Stimulated activated CD8-positive, alpha-beta memory T cell treated with anti-CD3 and anti-CD28 coated beads, Interleukin-4, amount 100 ng/mL, for 48 hours (primary cell): Measurements from ENCODE around the gene EPS8L1.
A peak's percentile ranks its signal among the peaks of the same experiment; 100 is the strongest.
"Not testable (repeated sequence)": the region's sequence is repeated elsewhere in the genome, so short reads cannot be mapped to it uniquely, and the experiment has no call there.

ENCODE experiments used
- DNase-seq: peaks from one replicate; pipeline ENCODE4 v3.0.0-alpha.2; 2020

EPS8L1 gene

DNA sequence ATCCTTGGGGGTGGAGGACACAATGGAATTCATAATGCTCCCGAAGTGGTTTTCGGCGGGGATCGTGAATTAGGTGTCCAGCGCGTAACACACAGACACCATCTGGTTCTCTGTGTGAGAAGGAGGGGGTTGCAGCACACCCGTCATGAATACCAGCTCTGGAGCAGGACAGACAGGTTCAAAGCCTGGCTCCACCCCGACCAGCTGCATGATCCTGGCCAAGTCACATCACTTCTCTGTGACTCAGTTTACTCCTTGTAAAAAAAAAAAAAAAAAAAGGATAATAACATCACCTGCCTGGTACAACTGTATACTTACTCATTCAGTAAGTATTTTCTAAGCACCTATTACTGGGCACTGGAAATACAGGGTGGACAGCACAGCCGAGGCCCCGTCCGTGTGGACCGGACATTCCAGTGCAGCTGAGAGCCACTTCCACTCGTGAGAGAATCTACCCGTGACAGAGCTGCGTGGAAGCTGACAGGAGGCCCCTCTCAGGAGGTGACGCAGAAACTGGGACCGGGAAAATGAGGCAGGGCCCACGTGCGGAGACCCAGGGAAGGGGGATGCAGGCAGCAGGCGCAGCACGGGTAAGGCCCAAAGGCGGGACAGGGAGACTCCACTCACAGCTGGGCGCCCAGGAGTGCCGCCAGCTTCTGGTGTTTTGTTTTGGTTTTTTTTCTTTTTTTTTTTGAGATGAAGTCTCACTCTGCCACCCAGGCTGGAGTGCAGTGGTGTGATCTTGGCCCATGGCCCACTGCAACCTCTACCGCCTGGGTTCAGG, 24.7 kb upstream of the EPS8L1 start:
- no peak for DNase-seq

- DNase-seq: no peak
Measured at GRCh38 chr19:55053735-55054134, 21.9 kb upstream of the EPS8L1 start.

GRCh38 chr19:55056827-55057226, 18.8 kb upstream of the EPS8L1 start:
- no peak for DNase-seq

DNA sequence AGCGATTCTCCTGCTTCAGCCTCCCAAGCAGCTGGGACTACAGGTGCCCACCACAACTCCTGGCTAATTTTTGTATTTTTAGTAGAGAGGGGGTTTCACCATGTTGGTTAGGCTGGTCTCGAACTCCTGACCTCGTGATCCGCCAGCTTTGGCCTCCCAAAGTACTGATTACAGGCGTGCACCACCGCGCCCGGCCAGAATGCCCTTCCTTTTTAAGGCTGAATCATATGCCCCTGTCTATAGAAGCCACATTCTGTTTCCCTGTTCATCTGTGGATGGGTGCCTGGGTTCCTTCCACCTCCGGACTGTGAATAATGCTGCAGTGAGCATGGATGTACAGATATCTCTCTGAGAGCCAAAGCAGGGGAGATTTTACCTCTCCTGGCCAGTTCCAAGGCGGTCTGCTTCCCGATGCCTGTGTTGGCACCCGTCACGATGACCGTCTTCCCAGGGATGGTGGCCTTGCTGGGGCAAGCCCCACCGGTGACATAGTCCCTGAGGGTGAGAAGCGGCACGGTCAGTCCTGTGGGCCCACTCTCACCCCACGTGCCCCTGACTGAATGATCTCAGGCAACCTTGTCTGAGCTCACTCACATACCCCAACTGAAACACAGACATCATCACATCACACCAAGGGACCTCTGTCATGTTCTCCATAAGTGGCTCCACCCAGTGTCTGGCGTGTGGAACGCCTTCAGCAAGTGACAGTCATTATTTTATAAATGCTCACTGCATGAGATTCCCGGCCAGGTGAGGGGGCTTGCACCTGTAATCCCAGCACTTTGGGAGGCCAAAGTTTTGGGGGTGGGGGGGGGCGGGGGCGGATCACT, 16.7 kb upstream of the EPS8L1 start:
- DNase-seq: no peak

DNA sequence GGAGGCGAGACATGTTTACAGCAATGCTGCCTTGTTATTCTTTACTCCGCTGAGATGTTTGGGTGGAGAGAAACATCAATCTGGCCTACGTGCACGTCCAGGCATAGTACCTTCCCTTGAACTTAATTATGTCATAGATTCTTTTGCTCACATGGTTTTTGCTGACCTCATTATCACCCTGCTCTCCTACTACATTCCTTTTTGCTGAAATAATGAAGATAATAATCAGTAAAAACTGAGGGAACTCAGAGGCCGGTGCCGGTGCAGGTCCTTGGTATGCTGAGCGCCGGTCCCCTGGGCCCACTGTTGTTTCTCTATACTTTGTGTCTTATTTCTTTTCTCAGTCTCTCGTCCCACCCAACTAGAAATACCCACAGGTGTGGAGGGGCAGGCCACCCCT, 15.4 kb upstream of the EPS8L1 start:
- DNase-seq: not testable (repeated sequence)

DNA sequence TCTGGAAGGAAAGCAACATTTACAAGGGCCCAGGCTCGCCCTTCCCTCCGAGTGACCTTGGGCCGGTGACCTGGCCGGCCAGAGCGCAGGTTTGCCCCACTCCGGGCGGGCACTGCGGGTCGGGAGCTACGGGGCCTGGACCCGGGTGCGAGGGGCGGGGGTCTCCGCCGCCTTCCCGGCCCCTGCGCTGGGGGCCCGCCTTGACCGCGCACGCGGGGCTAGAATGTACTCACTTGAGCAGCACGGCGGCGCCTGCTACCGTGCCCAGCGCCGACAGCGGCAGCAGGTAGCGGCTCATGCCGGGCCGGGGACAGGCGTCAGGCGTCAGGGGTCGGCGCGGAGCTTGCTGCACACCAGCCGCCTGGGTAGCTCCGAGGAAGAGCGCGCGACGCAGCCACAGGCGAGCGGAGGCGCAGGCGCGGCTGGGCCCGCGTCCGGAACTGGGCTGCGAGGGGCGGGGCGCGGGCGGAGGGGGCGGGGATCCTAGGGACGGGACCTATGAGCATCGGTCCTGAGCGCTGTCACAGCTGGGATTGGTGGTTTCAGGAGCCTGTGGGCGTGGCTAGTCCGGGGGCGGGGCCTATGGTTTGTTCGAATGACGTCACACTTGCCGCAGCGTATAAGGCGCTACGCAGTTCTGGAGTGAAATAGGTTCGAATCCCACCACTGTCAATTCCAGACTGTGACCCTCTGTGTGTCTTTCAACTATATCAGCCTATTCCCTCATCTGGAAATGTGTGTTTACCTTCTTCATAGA, 12.8 kb upstream of the EPS8L1 start, which contains the start of gene RDH13:
Gene RDH13, minus strand, starts transcription at position 414 of the 757 bp plus-strand sequence. Its CDS starts 116 bp downstream, at position 298.
- peak; percentile 100 for DNase-seq

- no peak for DNase-seq
Measured at GRCh38 chr19:55063492-55063843, 12.2 kb upstream of the EPS8L1 start.

- not testable (repeated sequence) for DNase-seq
Measured at GRCh38 chr19:55065516-55065915, 10.2 kb upstream of the EPS8L1 start.

- DNase-seq: no peak
Measured at GRCh38 chr19:55066107-55066709, 9.5 kb upstream of the EPS8L1 start.

DNA sequence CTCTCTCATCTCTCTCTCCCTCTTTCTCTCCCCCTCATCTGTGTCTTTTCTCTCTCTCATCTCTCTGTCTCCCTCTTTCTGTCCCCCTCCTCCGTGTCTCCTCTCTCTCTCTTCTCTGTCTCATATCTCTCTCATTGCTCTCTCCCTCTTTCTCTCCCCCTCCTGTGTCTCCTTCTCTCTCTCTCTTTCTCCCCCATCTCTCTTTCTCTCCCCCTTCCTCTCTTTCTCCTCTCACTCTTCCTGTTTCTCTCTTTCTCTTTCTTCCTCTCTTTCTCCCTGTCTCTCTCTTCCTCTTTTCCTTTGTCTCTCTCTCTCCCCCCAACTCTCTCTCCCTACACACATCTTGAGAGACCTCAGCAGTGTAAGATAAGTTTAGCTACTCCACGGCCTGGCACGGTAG, 7.8 kb upstream of the EPS8L1 start:
- no peak for DNase-seq

DNA sequence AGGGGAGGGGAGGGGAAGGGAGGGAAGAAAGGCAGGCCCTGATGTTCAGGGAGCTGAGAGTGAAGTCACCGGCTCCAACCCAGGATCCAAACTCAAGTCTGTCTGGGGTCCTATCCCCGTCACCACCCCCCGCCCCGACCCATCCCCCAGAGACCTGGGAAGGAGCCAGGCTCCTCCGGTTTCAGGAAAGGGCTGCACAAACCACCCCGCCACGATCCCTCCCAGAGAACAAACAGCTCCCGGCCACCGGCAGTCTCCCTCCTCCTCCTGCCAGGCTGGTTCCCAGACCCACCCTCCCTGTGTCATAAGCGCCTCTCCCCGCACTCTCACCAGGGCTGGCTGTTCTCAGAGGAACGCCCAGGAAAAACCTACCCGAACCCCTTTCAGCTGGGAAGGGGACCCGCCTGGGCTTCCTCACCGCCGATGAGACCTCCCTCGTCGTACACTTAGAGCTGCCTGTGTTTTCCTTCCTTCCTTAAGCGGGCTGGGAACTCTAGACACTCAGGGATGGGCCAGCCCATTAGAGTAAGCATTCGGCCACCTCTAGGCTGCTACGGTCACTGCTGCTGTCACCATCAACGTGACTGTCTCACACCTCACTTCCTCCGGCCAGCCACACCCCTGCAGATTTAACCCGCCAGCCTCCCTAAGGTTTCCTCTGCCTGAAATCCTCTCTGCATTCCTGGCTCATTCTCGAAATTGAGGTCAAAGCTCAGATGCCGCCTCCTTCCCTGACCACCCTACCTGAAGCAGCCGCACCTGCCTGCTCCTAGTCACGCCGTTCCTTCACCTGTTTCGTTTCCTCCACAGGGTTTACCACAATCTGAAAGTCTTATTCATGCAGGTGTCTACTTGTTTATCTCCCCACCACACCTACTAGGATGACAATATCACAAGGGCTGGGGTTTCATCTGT, 6.5 kb upstream of the EPS8L1 start:
- no peak for DNase-seq

- DNase-seq: no peak
Measured at GRCh38 chr19:55069865-55070197, 5.8 kb upstream of the EPS8L1 start.

GRCh38 chr19:55070466-55071128, 5.1 kb upstream of the EPS8L1 start:
- DNase-seq: no peak

- DNase-seq: no peak
Measured at GRCh38 chr19:55071129-55071502, 4.6 kb upstream of the EPS8L1 start.

GRCh38 chr19:55071913-55072312, 3.8 kb upstream of the EPS8L1 start:
- no peak for DNase-seq

DNA sequence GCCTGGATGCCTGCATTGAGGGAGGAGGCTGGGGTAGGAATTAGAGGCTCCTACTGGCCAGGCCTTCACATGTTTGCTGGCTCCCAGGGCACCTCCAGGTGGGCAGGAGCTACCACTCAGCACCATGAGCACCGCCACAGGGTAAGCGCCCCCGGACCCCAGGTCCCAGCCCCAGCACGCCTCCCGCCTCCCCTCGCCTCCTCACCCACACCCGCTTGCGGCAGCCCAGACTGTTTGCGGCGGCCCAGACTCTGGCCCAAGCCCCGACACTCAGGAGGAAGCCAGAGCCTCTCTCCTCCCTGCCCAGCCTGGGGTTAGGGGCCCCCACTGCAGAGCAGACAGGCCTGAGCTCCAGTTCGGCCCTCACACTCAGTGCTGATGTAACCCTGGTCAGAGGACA, 652 bp downstream of the EPS8L1 start:
- DNase-seq: no peak

- no peak for DNase-seq
Measured at GRCh38 chr19:55077106-55077505, 1.4 kb downstream of the EPS8L1 start.

DNA sequence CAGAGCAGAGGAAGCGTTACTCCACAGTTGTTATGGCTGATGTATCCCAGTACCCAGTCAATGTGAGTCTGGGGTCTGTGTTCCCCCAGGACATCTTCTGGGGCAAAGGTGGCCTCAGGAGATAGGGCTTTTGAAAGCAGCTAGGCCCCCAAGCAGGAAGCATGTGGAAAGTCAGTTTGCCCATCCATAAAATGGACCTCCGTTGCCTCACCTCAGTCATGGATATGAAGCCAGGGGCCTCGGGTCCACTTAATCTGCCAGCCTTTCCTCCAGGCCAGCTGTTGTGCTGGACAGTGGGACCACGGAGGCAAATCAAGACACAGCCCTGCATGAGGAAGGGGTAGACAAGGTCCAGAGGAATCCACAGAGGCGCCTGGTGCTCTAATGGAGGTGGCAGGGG, 3.3 kb downstream of the EPS8L1 start:
- no peak for DNase-seq

- no peak for DNase-seq
Measured at GRCh38 chr19:55079400-55080038, 3.9 kb downstream of the EPS8L1 start.

DNA sequence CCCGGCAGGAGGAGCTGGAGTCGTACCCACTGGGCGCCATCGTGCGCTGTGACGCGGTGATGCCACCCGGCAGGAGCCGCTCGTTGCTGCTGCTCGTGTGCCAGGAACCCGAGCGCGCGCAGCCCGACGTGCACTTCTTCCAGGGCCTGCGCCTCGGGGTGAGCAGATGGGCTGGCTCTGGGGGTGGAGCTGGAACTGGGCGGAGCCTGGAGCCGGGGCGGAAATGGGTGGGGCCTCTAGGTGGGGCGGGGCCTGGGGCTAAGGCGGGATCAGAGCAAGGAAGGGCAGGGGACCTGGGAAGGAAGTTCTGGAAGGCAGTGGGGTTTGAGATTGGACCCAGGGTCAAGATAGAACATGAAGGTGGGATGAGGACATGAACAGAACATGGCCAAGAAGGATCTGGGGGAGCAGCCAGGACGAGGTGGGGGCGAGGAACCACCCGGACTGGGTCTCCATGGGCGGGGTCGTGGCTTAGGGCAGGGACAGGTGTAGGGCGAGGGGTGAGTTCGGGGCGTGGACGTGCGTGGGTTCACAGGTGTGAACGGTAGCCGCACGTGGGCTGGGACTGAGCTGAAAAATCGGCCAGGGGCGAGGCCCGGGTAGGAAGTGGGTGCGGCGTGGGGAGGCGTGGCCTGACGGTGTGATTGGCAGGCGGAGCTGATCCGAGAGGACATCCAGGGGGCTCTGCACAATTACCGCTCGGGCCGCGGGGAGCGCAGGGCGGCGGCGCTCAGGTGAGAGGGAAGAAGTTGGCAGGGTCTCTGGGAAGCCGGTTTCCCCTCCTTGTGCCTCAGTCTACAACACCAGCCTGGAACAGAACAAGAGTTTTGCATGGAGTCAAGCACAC, 4.7 kb downstream of the EPS8L1 start:
- DNase-seq: peak; percentile 86
